SK-N-SH (cell line): ENCODE results near the gene GPC2.

ENCODE experiments used
- TAF1 ChIP-seq: IDR thresholded peaks from 2 replicates; pipeline ENCODE4 v1.6.1; 2012; ENCODE audit warnings: low read depth, mild to moderate bottlenecking, low read length, moderate library complexity, borderline replicate concordance
- TF ChIP-seq, protein P1 (sequence below): fragments of 200-600 bp; sonication (generic); IDR thresholded peaks from 2 replicates; pipeline ENCODE4 v1.6.1; 2017; ENCODE audit warnings: antibody characterized with exemption, mild to moderate bottlenecking, moderate library complexity
- TF ChIP-seq, protein P2 (sequence below): IDR thresholded peaks from 2 replicates; pipeline ENCODE4 v1.4.0; 2012; ENCODE audit warnings: low read depth, borderline replicate concordance

DNA sequence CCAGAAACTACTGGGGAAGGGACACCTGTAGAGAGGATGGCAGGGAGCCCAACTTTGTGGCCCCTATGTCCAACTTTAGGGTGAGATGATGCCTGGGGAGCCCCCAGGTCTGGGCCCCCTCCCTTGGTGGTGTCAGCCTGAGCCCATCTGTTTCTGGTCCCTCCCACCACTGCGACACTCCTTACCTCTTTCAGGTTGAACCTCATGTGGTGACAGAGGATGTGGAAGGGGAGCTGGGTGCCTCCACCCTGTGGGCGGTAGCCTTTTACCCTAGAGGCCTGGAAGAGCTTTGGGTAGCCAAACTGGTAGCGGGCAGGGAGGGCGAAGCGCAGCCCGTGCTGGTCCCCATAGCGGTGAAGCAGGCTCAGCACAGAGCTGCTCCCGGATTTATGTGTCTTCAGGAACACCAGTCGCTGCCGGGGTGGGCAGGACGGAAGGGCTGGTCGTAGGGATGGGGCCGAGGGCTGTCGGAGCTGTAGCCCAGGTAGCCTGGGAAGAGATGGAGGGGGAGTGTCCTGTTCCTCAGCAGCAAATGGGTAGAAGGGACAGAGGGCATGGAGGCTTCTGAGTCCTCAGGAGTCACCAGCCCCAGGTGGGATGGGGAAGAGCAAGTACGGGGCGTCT, 10.8 kb downstream of the GPC2 start:
- TF ChIP-seq, protein P1, sequence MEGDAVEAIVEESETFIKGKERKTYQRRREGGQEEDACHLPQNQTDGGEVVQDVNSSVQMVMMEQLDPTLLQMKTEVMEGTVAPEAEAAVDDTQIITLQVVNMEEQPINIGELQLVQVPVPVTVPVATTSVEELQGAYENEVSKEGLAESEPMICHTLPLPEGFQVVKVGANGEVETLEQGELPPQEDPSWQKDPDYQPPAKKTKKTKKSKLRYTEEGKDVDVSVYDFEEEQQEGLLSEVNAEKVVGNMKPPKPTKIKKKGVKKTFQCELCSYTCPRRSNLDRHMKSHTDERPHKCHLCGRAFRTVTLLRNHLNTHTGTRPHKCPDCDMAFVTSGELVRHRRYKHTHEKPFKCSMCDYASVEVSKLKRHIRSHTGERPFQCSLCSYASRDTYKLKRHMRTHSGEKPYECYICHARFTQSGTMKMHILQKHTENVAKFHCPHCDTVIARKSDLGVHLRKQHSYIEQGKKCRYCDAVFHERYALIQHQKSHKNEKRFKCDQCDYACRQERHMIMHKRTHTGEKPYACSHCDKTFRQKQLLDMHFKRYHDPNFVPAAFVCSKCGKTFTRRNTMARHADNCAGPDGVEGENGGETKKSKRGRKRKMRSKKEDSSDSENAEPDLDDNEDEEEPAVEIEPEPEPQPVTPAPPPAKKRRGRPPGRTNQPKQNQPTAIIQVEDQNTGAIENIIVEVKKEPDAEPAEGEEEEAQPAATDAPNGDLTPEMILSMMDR: no peak
- TF ChIP-seq TAF1: no peak
- TF ChIP-seq, protein P2, sequence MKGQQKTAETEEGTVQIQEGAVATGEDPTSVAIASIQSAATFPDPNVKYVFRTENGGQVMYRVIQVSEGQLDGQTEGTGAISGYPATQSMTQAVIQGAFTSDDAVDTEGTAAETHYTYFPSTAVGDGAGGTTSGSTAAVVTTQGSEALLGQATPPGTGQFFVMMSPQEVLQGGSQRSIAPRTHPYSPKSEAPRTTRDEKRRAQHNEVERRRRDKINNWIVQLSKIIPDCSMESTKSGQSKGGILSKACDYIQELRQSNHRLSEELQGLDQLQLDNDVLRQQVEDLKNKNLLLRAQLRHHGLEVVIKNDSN: no peak
